ENCODE data around the gene KIT.

GRCh38 chr4:54637325-54637724 lies 20.4 kb upstream of the KIT start:
- TF ChIP-seq, protein P1, sequence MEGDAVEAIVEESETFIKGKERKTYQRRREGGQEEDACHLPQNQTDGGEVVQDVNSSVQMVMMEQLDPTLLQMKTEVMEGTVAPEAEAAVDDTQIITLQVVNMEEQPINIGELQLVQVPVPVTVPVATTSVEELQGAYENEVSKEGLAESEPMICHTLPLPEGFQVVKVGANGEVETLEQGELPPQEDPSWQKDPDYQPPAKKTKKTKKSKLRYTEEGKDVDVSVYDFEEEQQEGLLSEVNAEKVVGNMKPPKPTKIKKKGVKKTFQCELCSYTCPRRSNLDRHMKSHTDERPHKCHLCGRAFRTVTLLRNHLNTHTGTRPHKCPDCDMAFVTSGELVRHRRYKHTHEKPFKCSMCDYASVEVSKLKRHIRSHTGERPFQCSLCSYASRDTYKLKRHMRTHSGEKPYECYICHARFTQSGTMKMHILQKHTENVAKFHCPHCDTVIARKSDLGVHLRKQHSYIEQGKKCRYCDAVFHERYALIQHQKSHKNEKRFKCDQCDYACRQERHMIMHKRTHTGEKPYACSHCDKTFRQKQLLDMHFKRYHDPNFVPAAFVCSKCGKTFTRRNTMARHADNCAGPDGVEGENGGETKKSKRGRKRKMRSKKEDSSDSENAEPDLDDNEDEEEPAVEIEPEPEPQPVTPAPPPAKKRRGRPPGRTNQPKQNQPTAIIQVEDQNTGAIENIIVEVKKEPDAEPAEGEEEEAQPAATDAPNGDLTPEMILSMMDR (IDR thresholded peaks at IDR 0.05; ENCODE audit: poor library complexity) = no peak
- no peak for TF ChIP-seq EZH2 (IDR thresholded peaks at IDR 0.05; ENCODE audit: borderline replicate concordance)
